CD4-positive, alpha-beta T cell treated with Interleukin-15 for 1 hour (primary cell): ENCODE data around the gene DAZL.
A peak's percentile ranks its signal among the peaks of the same experiment; 100 is the strongest.
"Not testable (repeated sequence)": the region's sequence is repeated elsewhere in the genome, so short reads cannot be mapped to it uniquely, and the experiment has no call there.

Experiments
- DNase-seq: peaks from one replicate; pipeline ENCODE4 v3.0.0-alpha.2; 2020

Gene DAZL

GRCh38 chr3:16604887-16605602 is at the start of gene DAZL:
Gene DAZL (minus strand): TSS chr3:16605423. CDS start chr3:16605205, 218 bp downstream.
- DNase-seq = no peak

GRCh38 chr3:16654976-16655375 is 49.8 kb upstream of the DAZL start:
- DNase-seq = no peak

- no peak for DNase-seq
Observed at GRCh38 chr3:16653712-16654111, 48.5 kb upstream of the DAZL start.

- no peak for DNase-seq
Observed at GRCh38 chr3:16647668-16648067, 42.4 kb upstream of the DAZL start.

- no peak for DNase-seq
Observed at GRCh38 chr3:16639806-16640205, 34.6 kb upstream of the DAZL start.

- no peak for DNase-seq
Observed at GRCh38 chr3:16633948-16634347, 28.7 kb upstream of the DAZL start.

- DNase-seq = no peak
Observed at GRCh38 chr3:16632395-16632794, 27.2 kb upstream of the DAZL start.

- no peak for DNase-seq
Observed at GRCh38 chr3:16618721-16619120, 13.5 kb upstream of the DAZL start.

- not testable (repeated sequence) for DNase-seq
Observed at GRCh38 chr3:16617155-16617554, 11.9 kb upstream of the DAZL start.

GRCh38 chr3:16616083-16616482 is 10.9 kb upstream of the DAZL start:
- no peak for DNase-seq

- no peak for DNase-seq
Observed at GRCh38 chr3:16614033-16615031, 9.1 kb upstream of the DAZL start.

- no peak for DNase-seq
Observed at GRCh38 chr3:16609927-16610580, 4.8 kb upstream of the DAZL start.

GRCh38 chr3:16608816-16609215 is 3.6 kb upstream of the DAZL start:
- no peak for DNase-seq

- DNase-seq = no peak
Observed at GRCh38 chr3:16607718-16608117, 2.5 kb upstream of the DAZL start.

- DNase-seq = no peak
Observed at GRCh38 chr3:16606398-16606797, 1.2 kb upstream of the DAZL start.

- DNase-seq = no peak
Observed at GRCh38 chr3:16605966-16606365, 743 bp upstream of the DAZL start.

- DNase-seq = no peak
Observed at GRCh38 chr3:16604433-16604832, 790 bp downstream of the DAZL start.

- no peak for DNase-seq
Observed at GRCh38 chr3:16601537-16602005, 3.7 kb downstream of the DAZL start.

- peak; percentile 74 for DNase-seq
Observed at GRCh38 chr3:16600780-16601536, 4.3 kb downstream of the DAZL start.

- DNase-seq = no peak
Observed at GRCh38 chr3:16599694-16600093, 5.5 kb downstream of the DAZL start.

GRCh38 chr3:16596352-16597032 is 8.7 kb downstream of the DAZL start:
- DNase-seq = no peak

- no peak for DNase-seq
Observed at GRCh38 chr3:16595778-16596177, 9.4 kb downstream of the DAZL start.
